Astrocyte (in vitro differentiated cells and primary cell): Measurements from ENCODE around the gene NPTXR. TPM values are rescaled to one million over a fixed set of nuclear protein-coding genes. Genes with fewer than 3 reads are reported as not detected.

Experiments used
- DNase-seq: peaks from one replicate; pipeline ENCODE4 v3.0.0-alpha.2; 2010; ENCODE audit warnings: low read depth
- FAIRE-seq: peaks from 2 replicates; lab custom pipeline; 2011; peaks lifted over from hg19 to GRCh38; lab: Jason Lieb, UNC
- H2AFZ ChIP-seq: 2 replicates; pipeline ENCODE4 v1.6.0; 2012; ENCODE audit warnings: low read depth, low read length, inconsistent platforms
- H3K27ac ChIP-seq: 2 replicates; pipeline ENCODE4 v1.5.1; 2011; ENCODE audit warnings: low read depth, low read length, inconsistent platforms
- H3K27me3 ChIP-seq: 2 replicates; pipeline ENCODE4 v1.6.0; 2011; ENCODE audit warnings: low read length, inconsistent platforms; ENCODE audit not compliant: insufficient read depth
- H3K36me3 ChIP-seq: 2 replicates; pipeline ENCODE4 v1.5.1; 2011; ENCODE audit warnings: low read length, inconsistent platforms; ENCODE audit not compliant: insufficient read depth
- H3K4me1 ChIP-seq: 2 replicates; pipeline ENCODE4 v1.5.1; 2011; ENCODE audit warnings: low read length, inconsistent platforms; ENCODE audit not compliant: insufficient read depth
- H3K4me2 ChIP-seq: 2 replicates; pipeline ENCODE4 v1.6.0; 2012; ENCODE audit warnings: low read length, inconsistent platforms
- H3K4me3 ChIP-seq: 2 replicates; pipeline ENCODE4 v1.5.1; 2011; ENCODE audit warnings: low read depth, mild to moderate bottlenecking, low read length, inconsistent platforms; ENCODE audit not compliant: insufficient read depth
- H3K79me2 ChIP-seq: 2 replicates; pipeline ENCODE4 v1.6.0; 2012; ENCODE audit warnings: mild to moderate bottlenecking, low read length, inconsistent platforms; ENCODE audit not compliant: insufficient read depth
- H3K9ac ChIP-seq: 2 replicates; pipeline ENCODE4 v1.6.0; 2012; ENCODE audit warnings: mild to moderate bottlenecking, low read length, inconsistent platforms
- H3K9me3 ChIP-seq: 2 replicates; pipeline ENCODE4 v1.5.1; 2012; ENCODE audit warnings: low read depth, mild to moderate bottlenecking, low read length, inconsistent platforms; ENCODE audit not compliant: insufficient read depth
- H4K20me1 ChIP-seq: 2 replicates; pipeline ENCODE4 v1.6.0; 2012; ENCODE audit warnings: low read length, inconsistent platforms; ENCODE audit not compliant: insufficient read depth
- H3K27ac Mint-ChIP-seq: one replicate; pipeline ENCODE4 v1.8.0; 2021; ENCODE audit warnings: mild to moderate bottlenecking, mixed read lengths; ENCODE audit not compliant: unreplicated experiment
- H3K27me3 Mint-ChIP-seq: one replicate; pipeline ENCODE4 v1.8.0; 2021; ENCODE audit warnings: low read depth, mixed read lengths; ENCODE audit not compliant: unreplicated experiment
- H3K36me3 Mint-ChIP-seq: one replicate; pipeline ENCODE4 v1.8.0; 2021; ENCODE audit warnings: low read depth, mixed read lengths; ENCODE audit not compliant: unreplicated experiment
- H3K4me1 Mint-ChIP-seq: one replicate; pipeline ENCODE4 v1.8.0; 2021; ENCODE audit warnings: low read depth, mixed read lengths; ENCODE audit not compliant: unreplicated experiment
- H3K4me3 Mint-ChIP-seq: one replicate; pipeline ENCODE4 v1.8.0; 2021; ENCODE audit warnings: mild to moderate bottlenecking, moderate library complexity, mixed read lengths; ENCODE audit not compliant: unreplicated experiment
- H3K9me3 Mint-ChIP-seq: one replicate; pipeline ENCODE4 v1.8.0; 2021; ENCODE audit warnings: mild to moderate bottlenecking, mixed read lengths; ENCODE audit not compliant: unreplicated experiment
- EZH2 ChIP-seq: IDR thresholded peaks from 2 replicates; pipeline ENCODE4 v1.6.1; 2012; ENCODE audit warnings: mild to moderate bottlenecking, low read length, inconsistent platforms; ENCODE audit not compliant: insufficient read depth
- total RNA-seq: library from RNA; stranded (reverse); gene quantifications from 2 replicates; pipeline ENCODE4 v1.2.1, GENCODE V29; 2021
- TF ChIP-seq, protein P1 (sequence below): IDR thresholded peaks from 2 replicates; pipeline ENCODE4 v1.5.1; 2011; ENCODE audit warnings: low read depth, mild to moderate bottlenecking, inconsistent platforms, low read length, moderate library complexity; ENCODE audit not compliant: insufficient read depth

NPTXR gene
- total RNA-seq, 1 donor from 2014 or later = 5.4 TPM

DNA sequence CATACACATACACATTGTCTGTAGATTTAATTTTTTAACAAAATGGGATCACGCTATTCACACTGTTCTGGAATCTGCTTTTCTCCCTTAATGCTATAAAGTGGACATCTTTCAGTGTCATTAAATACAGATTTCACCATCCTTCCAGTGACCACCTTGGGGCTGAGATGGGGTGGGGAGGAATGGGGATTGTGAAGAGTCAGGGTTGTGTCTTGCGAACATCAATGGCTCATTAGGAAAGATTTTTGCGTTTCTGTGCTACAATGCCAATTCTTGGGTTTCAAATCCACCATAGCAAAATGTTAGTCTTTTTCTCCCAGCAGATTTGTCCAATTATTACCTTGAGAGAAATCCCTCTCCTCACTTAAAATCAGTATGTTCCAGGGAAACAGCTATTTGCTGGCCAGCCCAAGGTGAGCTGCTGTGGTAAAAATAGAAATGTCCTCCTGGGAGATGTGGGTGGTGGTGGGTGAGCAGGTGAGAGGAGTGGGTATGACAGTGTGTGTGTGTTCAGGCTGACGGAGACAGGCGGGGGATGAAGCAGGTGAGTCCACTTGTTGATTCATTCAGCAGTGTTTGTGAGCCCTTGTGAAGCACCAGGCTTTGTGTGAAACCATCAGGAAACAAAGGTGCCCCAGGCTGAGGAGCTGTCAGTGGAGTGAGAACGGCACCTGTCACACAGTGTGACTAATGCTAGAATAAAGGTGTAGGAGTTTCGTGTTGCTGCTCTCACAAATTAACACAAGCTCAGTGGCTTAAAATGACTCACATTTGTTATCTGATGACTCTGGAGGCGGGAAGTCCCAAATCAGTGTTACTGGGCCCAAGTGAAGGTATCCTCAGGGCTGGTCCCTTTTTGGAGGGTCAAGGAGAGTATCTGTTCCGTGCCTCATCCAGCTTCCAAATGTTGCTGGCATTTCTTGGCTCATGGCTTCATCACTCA, 29.9 kb upstream of the NPTXR start:
- peaks cover 4% of the 10 kb centered on the region for H3K9me3 ChIP-seq
- Mint-ChIP-seq H3K9me3 (no peaks in the 10 kb centered on the region), H3K4me3 (peak overlapping the region; percentile 93), H3K27me3 (peaks cover 12% of the 10 kb centered on the region), H3K4me1 (peaks cover 9% of the 10 kb centered on the region), H3K36me3 (peaks cover 2% of the 10 kb centered on the region), H3K27ac (peak overlapping the region; percentile 96)
- no peak overlapping the region for H3K27ac ChIP-seq
- no peak for FAIRE-seq
- no peak for DNase-seq
- H2AFZ ChIP-seq = no peak overlapping the region
- H3K4me3 ChIP-seq = peak overlapping the region; percentile 80
- peaks cover 14% of the 10 kb centered on the region for H3K79me2 ChIP-seq
- TF ChIP-seq EZH2 = no peak
- TF ChIP-seq, protein P1, sequence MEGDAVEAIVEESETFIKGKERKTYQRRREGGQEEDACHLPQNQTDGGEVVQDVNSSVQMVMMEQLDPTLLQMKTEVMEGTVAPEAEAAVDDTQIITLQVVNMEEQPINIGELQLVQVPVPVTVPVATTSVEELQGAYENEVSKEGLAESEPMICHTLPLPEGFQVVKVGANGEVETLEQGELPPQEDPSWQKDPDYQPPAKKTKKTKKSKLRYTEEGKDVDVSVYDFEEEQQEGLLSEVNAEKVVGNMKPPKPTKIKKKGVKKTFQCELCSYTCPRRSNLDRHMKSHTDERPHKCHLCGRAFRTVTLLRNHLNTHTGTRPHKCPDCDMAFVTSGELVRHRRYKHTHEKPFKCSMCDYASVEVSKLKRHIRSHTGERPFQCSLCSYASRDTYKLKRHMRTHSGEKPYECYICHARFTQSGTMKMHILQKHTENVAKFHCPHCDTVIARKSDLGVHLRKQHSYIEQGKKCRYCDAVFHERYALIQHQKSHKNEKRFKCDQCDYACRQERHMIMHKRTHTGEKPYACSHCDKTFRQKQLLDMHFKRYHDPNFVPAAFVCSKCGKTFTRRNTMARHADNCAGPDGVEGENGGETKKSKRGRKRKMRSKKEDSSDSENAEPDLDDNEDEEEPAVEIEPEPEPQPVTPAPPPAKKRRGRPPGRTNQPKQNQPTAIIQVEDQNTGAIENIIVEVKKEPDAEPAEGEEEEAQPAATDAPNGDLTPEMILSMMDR = no peak
- no peak overlapping the region for H3K9ac ChIP-seq
- peak overlapping the region; percentile 98 for H3K4me2 ChIP-seq
- peaks cover 23% of the 10 kb centered on the region for H4K20me1 ChIP-seq
- H3K27me3 ChIP-seq = peaks cover 15% of the 10 kb centered on the region
- H3K4me1 ChIP-seq = peaks cover 10% of the 10 kb centered on the region
- H3K36me3 ChIP-seq = no peaks in the 10 kb centered on the region

DNA sequence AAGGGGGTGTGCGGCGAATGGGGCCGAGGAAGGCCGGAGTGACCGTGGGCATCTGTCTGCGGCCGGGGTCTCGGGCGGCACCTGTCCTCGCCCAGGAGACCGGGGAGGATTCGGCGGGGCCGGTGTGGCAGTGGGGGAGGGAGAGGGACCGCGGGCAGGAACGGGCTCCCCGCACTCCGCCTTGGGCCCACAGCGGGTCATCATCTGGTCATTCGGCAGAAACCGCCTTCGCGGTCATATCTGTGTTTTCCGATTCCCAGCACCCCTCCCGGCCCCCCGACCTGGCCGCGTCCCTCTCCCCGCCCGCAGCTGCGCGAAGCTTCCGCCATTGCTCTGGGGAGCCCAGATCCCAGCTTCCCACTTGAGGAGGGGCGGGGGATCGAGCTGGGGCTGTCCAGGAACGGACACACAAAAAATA, 29.0 kb upstream of the NPTXR start:
- no peak for DNase-seq
- FAIRE-seq = no peak
- H3K4me3 Mint-ChIP-seq = peak overlapping the region; percentile 93
- peaks cover under 1% of the 10 kb centered on the region for H3K9me3 ChIP-seq
- H3K27ac Mint-ChIP-seq = peak overlapping the region; percentile 96
- peaks cover 3% of the 10 kb centered on the region for H3K27me3 Mint-ChIP-seq
- peak overlapping the region; percentile 80 for H3K4me3 ChIP-seq
- peaks cover 32% of the 10 kb centered on the region for H4K20me1 ChIP-seq
- H2AFZ ChIP-seq = peak overlapping the region; percentile 96
- peaks cover 21% of the 10 kb centered on the region for H3K79me2 ChIP-seq
- TF ChIP-seq EZH2 = no peak
- TF ChIP-seq, protein P1 = no peak
- H3K27ac ChIP-seq = peak overlapping the region; percentile 27
- H3K36me3 ChIP-seq = no peaks in the 10 kb centered on the region
- peaks cover 10% of the 10 kb centered on the region for H3K4me1 ChIP-seq
- H3K9me3 Mint-ChIP-seq = no peaks in the 10 kb centered on the region
- H3K4me1 Mint-ChIP-seq = peaks cover 9% of the 10 kb centered on the region
- peaks cover 15% of the 10 kb centered on the region for H3K27me3 ChIP-seq
- peaks cover 2% of the 10 kb centered on the region for H3K36me3 Mint-ChIP-seq
- peak overlapping the region; percentile 83 for H3K9ac ChIP-seq
- peak overlapping the region; percentile 98 for H3K4me2 ChIP-seq
